ENCODE data around the gene BRCC3. TPM values are rescaled to one million over a fixed set of nuclear protein-coding genes. Genes with fewer than 3 reads are reported as not detected.
"Not testable (repeated sequence)": the region's sequence is repeated elsewhere in the genome, so short reads cannot be mapped to it uniquely, and the experiment has no call there.

The BRCC3 gene
- polyA plus RNA-seq, 1 donor: 32.6 TPM

DNA sequence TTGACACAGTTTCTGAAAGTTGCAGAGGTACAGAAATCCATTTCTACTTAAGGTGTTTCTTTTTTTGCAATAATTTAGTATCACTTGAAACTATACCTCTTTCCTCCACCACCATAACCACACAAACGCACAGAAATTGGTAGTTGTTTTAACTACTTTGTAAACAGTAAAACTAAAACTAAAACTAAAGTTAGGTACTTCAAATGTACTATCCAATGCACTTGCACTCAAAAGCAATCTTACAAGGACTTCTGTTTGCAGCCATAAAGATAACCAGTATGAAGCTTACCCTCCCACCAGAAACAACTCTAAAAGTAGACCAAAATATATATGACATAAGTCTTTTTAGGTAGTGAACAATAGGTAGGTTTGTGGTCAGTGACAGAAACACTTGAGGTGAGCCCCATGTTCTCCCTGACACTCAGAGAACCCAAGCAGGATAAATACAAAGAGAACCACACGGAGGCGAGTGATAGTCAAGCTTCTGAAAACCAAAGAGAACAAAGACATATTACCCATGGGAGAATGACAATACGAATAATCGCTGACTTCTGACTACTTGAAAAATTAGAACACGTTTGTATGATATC lies 72.7 kb downstream of the BRCC3 start:
- DNase-seq: no peak

DNA sequence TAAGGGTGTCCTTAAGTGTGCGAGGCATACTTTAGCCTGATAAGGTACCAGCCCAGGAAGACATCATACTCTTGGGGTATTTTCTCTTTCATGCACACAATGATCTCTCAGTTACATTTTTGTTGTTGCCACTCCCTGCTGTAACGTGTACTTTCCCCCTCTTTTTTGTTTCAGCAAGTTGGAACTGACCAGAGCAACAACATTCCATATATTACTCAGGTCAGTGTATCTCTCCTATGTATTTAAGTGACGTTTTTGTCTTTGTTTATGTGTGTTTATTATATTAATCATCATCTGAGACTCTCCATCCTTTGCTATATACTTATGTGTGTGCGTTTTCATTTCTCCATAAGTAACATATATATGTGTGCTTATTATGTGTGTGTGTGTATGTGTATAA lies 73.6 kb downstream of the BRCC3 start:
- no peak for DNase-seq

DNA sequence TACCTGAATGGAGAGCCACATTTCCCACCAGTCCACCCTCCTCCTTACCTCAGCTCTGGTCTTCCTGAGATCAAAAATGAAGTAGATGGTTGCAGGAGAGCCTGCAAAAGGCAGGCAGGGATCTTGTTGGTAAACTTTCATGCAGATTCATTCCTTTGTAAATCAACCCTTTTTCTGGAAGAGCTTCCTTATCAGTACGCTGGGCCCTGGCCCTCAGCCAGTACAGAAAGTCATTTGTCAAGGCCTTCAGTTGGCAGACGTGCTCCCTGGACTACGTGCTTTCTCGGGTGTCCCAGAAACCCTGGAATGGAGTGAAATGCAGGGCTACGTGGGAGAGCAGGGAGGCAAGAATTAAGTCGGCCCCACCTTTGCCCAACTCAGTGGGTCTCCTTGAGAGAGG lies 76.3 kb downstream of the BRCC3 start:
- DNase-seq: not testable (repeated sequence)

DNA sequence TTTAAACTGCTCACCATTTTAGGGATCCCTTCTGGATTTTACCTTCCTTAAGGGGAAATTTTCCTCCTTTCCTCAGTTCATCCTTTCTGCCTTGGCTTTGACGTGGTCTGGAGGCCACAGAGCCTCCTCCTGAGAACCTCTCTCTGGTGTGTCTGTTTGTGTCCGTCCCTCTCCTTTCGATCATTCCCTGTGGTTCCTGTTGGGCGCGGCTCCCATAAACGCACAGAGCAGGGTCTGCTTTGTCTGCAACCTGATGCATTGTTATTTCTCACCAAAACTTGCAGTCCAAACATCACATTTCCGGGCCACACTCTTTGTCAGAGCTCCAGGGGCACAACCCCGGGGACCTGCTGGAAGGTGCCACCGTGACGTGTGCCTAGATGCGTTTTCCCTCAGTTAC lies 76.9 kb downstream of the BRCC3 start:
- not testable (repeated sequence) for DNase-seq

DNA sequence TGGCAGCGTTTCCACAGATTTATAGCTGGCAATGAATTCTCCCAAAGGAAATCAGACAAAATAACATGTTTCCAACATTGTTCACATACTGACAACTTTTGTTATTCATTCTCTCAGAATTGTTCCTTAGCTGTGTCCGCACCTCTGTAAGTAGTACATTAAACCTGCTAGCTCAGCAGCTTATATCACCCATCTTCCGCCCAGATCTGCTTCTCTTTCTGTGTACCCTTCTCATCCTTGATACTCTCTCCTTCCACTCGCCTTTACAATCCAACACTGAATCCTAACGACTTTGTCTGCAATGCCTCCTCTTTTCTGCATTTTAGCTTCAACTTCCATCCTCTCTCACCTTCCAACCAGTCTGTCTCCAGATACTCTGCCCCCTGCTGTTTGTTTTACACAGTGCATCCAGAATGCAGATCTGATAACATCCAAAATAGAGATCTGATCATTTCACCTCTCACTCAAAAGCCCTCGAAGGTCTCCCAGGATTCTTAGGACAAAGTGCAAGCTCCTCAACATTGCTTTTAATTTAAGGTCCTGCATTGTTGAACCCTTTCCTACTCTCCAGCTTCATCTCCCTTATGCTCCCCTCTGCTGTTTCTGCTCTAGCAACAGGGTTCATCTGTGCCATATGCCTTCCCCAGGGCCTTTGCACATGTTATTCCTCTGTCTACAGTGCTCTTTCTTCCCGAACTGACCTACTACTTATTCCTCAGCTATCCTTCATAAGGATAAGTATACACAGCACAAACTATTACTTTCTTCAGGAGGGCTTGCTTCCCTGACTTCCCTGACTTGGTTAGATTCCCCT lies 77.6 kb downstream of the BRCC3 start:
- DNase-seq: no peak

DNA sequence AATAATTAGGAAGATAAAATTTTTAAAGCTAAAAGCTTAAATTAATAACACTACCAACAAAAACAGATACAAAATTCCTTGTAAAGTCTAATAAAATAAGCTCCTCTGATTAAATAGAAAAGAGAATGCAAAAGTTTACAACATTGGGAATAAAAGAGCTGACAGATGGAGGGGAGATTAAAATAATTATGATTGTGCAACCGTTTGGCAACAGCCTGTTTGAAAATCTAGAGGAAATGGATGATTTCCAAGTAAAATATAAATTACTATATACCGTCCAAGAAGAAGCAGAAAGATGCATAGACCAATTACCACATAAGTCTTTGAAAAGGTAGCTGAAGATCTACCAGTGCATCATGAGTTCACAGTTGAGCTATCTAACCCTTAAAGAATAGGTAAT lies 98.6 kb downstream of the BRCC3 start:
- DNase-seq: no peak

Other genes with a start within 250 kb of the BRCC3 start
- not detected for gene SMIM9, start 236.8 kb upstream of the BRCC3 start, polyA plus RNA-seq (ENCODE audit: insufficient read length)
- gene F8A1, start 185.2 kb upstream of the BRCC3 start, polyA plus RNA-seq (ENCODE audit: insufficient read length): 26.1 TPM
- 13.0 TPM for gene F8, start 48.8 kb upstream of the BRCC3 start, polyA plus RNA-seq (ENCODE audit: insufficient read length)
- gene FUNDC2, start 44.7 kb upstream of the BRCC3 start, polyA plus RNA-seq (ENCODE audit: insufficient read length): 109 TPM
- 5.5 TPM for gene CMC4, start 372 bp upstream of the BRCC3 start, polyA plus RNA-seq (ENCODE audit: insufficient read length)
- 26.7 TPM for gene MTCP1, start 372 bp upstream of the BRCC3 start, polyA plus RNA-seq (ENCODE audit: insufficient read length)
- 84.8 TPM for gene VBP1, start 145.0 kb downstream of the BRCC3 start, polyA plus RNA-seq (ENCODE audit: insufficient read length)
- 4.0 TPM for gene RAB39B, start 193.0 kb downstream of the BRCC3 start, polyA plus RNA-seq (ENCODE audit: insufficient read length)

Data from left kidney (tissue), 2 donors.